A172 (cell line): ENCODE measurements around the gene CRYZL1. TPM values are rescaled to one million over a fixed set of nuclear protein-coding genes. Genes with fewer than 3 reads are reported as not detected.

Experiments
- DNase-seq: peaks from one replicate; pipeline ENCODE4 v3.0.0-alpha.2; 2015; ENCODE audit warnings: low spot score
- total RNA-seq: library from RNA; depleted of rRNA; stranded (reverse); fragments of >200 nt; shearing (Covaris generic); gene quantifications from 2 replicates; pipeline ENCODE4 v1.2.3, GENCODE V29; 2014

The CRYZL1 gene
- total RNA-seq, 1 experiment from 2014 or later: 40.6 TPM

DNA sequence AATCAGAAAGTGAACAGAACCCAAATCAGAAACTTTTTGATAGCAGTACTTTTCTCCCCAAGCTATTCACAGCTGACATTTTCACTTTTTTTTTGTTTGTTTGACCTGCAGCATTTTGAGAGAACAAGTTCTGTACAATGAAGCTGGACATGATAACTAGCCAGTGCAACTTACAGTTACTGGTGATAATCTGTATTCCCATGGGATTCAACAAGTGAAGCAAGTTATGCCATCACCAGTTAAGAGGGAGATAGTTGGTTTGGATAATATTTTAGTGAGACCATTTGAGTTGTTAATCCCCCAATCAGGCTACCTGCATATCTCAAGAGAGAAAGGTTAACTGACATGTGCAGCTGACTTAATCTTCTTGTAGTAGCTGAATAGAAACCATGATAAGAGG, 80.6 kb downstream of the CRYZL1 start:
- no peak for DNase-seq

DNA sequence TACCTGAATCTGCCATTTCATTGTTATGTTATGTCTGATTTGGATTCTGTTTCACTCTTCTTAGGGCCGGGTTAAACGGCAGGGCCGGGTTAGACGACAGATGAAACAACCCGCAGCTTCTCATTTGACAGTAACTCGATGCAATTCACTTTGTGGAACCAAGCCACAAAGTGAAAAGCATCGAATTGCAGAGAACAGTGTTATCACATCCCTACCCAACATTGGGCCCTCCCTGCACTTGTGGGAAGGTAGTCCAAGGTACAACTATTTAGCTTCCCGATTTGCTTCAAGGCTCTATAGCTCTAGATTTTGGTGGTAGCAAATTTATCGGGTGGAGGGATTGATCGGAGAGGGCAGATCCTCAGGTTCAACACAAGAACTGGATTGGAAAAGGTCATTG, 81.7 kb downstream of the CRYZL1 start:
- DNase-seq: no peak

DNA sequence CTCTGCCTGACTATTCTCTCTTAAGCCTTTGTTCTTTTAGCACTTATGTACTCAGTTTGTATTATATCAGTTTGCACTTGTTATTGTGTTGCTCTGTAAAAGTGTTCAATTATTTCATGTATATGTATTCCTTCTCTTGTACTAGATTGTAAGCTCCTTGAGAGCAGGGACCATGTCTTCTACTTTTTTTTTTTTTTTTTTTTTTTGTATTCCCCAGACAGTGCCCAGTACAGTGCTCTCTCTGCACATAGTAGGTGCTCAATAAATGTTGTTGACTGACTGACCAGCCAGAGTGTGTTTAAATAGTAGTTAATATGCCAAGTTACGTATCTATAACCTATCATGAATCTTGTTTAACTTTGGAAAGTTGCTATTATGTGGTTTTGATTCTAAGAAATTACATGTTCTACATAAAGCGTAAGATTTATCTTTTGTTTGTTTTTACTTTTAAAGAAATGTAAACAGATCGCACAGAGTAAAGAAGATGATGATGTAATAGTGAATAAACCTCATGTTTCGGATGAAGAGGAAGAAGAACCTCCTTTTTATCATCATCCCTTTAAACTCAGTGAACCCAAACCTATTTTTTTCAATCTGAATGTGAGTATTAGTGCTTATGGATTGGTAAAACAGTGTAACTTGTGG, 82.6 kb downstream of the CRYZL1 start:
- DNase-seq: no peak

DNA sequence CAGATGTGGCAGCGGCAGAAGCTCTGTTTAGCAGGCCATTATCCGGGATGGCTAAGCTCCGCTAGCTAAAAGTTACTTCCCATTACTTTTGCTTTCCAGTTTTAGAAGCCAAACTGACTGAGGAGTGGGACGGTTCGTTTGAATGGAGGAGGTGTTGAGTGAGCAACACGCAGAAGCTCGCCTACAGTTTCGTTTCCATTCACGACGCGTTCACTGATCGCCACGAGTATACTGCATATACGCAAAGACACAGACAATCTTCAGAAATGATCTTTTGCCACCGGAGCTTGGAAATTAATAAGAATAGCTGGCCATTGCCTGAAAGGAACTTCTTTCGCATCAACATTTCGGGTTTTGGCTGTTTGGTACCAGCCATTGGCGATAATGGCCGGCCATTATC, 84.1 kb downstream of the CRYZL1 start:
- DNase-seq: no peak

DNA sequence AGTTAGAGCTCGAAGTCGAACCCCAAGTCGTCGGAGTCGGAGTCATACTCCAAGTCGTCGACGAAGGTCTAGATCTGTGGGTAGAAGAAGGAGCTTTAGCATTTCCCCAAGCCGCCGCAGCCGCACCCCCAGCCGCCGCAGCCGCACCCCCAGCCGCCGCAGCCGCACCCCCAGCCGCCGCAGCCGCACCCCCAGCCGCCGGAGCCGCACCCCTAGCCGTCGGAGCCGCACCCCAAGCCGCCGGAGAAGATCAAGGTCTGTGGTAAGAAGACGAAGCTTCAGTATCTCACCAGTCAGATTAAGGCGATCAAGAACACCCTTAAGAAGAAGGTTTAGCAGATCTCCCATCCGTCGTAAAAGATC, 86.6 kb downstream of the CRYZL1 start:
- DNase-seq: no peak

DNA sequence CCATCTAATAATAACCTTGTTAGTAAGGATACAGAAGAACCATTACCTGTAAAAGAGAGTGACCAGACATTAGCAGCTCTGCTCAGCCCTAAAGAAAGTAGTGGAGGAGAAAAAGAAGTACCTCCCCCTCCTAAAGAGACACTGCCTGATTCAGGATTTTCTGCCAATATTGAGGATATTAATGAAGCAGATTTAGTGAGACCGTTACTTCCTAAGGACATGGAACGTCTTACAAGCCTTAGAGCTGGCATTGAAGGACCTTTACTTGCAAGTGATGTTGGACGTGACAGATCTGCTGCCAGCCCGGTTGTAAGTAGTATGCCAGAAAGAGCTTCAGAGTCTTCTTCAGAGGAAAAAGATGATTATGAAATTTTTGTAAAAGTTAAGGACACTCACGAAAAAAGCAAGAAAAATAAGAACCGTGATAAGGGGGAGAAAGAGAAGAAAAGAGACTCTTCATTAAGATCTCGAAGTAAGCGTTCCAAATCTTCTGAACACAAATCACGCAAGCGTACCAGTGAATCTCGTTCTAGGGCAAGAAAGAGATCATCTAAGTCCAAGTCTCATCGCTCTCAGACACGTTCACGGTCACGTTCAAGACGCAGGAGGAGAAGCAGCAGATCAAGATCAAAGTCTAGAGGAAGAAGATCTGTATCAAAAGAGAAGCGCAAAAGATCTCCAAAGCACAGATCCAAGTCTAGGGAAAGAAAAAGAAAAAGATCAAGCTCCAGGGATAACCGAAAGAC, 87.1 kb downstream of the CRYZL1 start:
- no peak for DNase-seq

DNA sequence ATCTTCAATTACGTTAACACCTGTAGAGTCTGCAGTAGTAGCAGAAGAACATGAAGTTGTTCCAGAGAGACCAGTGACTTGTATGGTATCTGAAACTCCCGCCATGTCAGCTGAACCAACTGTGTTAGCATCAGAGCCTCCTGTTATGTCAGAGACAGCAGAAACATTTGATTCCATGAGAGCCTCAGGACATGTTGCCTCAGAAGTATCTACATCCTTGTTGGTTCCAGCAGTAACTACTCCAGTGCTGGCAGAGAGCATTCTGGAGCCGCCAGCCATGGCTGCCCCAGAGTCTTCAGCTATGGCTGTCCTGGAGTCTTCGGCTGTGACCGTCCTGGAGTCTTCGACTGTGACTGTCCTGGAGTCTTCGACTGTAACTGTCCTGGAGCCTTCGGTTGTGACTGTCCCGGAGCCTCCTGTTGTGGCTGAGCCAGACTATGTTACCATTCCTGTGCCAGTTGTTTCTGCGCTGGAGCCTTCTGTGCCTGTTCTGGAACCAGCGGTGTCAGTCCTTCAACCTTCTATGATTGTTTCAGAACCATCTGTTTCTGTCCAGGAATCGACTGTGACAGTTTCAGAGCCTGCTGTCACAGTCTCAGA, 88.4 kb downstream of the CRYZL1 start:
- no peak for DNase-seq

DNA sequence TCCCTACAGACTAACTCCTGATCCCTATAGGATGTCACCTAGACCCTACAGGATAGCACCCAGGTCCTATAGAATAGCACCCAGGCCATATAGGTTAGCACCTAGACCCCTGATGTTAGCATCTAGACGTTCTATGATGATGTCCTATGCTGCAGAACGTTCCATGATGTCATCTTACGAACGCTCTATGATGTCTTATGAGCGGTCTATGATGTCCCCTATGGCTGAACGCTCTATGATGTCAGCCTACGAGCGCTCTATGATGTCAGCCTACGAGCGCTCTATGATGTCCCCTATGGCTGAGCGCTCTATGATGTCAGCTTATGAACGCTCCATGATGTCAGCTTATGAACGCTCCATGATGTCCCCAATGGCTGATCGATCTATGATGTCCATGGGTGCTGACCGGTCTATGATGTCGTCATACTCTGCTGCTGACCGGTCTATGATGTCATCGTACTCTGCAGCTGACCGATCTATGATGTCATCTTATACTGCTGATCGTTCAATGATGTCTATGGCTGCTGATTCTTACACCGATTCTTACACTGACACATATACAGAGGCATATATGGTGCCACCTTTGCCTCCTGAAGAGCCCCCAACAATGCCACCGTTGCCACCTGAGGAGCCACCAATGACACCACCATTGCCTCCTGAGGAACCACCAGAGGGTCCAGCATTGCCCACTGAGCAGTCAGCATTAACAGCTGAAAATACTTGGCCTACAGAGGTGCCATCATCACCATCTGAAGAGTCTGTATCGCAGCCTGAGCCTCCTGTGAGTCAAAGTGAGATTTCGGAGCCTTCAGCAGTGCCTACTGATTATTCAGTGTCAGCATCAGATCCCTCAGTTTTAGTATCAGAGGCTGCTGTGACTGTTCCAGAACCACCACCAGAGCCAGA, 89.2 kb downstream of the CRYZL1 start:
- DNase-seq: no peak

DNA sequence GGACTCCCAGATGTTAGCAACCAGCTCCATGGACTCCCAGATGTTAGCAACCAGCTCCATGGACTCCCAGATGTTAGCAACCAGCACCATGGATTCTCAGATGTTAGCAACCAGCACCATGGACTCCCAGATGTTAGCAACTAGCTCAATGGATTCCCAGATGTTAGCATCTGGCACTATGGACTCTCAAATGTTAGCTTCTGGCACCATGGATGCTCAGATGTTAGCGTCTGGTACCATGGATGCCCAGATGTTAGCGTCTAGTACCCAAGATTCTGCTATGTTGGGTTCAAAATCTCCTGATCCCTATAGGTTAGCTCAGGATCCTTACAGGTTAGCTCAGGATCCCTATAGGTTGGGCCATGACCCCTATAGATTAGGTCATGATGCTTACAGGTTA, 89.9 kb downstream of the CRYZL1 start:
- no peak for DNase-seq

DNA sequence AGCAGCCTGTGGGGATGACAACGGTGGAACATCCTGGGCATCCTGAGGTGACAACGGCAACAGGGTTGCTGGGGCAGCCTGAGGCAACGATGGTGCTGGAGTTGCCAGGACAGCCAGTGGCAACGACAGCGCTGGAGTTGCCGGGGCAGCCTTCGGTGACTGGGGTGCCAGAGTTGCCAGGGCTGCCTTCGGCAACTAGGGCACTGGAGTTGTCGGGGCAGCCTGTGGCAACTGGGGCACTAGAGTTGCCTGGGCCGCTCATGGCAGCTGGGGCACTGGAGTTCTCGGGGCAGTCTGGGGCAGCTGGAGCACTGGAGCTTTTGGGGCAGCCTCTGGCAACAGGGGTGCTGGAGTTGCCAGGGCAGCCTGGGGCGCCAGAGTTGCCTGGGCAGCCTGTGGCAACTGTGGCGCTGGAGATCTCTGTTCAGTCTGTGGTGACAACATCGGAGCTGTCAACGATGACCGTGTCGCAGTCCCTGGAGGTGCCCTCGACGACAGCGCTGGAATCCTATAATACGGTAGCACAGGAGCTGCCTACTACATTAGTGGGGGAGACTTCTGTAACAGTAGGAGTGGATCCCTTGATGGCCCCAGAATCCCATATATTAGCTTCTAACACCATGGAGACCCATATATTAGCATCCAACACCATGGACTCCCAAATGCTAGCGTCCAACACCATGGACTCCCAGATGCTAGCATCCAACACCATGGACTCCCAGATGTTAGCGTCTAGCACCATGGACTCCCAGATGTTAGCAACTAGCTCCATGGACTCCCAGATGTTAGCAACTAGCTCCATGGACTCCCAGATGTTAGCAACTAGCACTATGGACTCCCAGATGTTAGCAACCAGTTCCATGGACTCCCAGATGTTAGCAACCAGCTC, 90.5 kb downstream of the CRYZL1 start:
- DNase-seq: no peak

DNA sequence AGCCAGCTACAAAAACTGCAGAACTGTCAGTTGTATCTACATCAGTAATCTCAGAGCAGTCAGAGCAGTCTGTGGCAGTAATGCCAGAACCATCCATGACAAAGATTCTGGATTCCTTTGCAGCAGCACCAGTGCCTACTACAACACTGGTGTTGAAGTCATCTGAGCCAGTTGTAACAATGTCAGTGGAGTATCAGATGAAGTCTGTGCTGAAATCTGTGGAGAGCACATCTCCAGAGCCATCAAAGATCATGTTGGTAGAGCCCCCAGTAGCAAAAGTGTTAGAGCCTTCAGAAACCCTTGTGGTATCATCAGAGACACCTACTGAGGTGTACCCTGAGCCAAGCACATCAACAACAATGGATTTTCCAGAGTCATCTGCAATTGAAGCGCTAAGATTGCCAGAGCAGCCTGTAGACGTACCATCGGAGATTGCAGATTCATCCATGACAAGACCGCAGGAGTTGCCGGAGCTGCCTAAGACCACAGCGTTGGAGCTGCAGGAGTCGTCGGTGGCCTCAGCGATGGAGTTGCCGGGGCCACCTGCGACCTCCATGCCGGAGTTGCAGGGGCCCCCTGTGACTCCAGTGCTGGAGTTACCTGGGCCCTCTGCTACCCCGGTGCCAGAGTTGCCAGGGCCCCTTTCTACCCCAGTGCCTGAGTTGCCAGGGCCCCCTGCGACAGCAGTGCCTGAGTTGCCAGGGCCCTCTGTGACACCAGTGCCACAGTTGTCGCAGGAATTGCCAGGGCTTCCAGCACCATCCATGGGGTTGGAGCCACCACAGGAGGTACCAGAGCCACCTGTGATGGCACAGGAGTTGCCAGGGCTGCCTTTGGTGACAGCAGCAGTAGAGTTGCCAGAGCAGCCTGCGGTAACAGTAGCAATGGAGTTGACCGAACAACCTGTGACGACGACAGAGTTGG, 91.4 kb downstream of the CRYZL1 start:
- no peak for DNase-seq

DNA sequence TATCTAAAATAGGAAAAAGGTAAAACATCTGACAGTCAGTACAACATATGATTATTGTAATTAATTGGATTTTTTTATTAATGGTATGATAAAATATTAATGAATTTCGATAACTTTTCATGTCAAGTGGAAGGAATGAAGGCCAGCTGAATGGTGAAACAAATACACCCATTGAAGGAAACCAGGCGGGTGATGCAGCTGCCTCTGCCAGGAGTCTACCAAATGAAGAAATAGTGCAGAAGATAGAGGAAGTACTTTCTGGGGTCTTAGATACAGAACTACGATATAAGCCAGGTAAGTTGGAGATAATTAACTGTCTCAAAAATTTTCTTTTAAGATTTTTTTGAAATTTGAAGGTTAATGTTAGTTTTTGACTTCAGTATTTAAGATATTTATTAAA, 95.5 kb downstream of the CRYZL1 start:
- no peak for DNase-seq

DNA sequence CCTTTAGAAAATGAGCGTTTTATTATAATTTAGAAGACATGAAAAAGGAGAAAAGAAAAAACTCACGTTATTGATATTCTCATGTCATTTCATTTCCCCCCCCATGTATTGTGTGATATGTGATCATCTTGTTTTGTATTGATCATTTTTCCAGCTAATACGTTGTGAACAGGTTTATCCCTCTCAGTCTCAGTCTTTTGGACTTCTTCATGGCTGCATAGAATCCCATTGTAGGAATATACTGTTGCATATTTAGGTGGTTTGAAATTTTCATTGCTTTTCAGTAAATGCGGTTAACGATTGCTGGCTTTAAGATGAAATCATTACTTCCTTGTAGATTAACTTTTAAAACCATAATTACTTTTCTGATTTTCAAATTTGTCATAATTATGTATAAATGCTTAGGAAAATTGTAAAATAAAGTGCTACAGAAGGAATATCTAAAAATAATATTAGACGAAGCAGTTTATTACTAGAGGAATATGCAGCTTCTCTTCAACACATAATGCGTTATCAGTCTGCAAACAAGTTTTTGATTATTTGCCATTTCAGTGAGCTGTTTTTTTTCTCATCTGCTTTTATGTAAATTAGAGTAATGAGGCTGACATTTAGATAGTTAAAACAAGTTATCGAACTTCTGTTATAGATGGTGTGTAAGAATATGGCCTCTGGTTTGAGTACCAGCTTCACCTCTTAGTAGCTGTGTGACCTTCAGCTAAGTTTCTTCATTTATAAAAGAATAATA, 96.9 kb downstream of the CRYZL1 start:
- DNase-seq: no peak

DNA sequence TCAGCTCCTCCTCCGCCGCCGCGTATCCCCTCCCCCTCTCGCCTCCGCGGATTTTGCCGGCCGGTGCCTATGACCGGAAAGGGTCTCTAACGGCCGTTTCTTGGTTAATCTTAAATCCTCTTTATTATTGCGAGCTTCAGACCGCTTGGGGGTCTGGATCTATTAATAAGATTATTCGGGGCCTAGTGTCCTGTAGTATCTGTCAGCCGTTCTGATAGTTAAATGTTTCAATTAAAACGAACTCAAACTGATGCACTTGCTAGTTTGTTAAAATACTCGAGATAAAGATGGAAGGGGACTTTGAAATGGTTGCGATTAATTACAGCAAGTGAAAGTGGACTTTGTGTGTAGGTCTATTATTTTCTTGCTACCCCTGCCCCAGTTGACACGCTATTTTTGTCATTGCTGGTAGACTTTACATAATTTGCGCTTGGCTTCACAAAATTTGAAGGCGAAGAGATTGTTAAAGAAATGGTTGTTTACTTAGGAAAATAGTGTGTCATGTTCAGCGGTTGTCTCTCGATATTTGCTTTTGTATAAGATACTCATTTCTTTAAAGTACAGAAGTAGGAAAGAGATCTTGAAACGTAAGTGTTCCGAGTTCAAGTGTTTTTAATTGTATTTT, 97.9 kb downstream of the CRYZL1 start:
- DNase-seq: no peak

DNA sequence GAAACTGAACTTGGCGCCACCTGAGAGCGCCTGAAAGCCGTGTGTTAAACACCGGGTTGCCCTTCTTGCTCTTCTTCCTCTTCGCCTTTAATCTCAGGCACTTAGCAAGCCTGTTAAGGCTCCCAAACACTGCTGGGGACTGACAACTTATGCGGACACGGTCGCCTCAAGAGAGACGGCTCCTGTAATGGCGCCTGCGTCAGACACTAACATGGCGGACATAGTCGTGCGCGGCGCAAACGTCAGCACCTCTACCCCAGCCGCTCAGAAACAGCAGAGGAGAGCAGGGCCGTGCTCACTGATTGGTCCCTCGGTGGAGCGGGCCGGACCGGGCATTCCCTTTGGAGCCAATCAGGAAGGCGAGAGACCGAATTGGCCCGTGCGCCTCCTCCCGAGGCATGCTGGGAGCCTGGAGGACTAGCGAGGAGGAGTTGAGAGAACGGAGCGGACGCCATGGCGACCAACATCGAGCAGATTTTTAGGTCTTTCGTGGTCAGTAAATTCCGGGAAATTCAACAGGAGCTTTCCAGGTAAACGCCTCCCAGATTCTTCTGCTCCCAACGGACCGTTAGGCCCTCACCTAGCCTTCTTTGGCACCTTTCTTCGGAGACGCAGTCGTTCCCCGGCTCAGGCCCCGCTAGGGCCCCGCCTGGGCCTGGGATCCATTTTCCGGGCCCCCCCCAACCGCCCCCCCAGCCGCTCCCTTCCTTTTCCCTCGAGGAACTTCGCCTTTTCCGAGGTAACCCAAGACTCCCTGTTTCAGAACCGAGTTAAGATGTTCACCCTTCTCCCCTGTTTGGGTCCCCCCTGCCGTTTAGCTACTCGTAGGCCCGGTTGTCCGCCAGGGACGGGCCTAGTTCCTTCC, 98.7 kb downstream of the CRYZL1 start, which contains the start of gene SON:
Gene SON (plus strand): TSS at position 399 of the 865 bp plus-strand sequence. CDS start 55 bp downstream, at position 454.
- peak; percentile 100 for DNase-seq

DNA sequence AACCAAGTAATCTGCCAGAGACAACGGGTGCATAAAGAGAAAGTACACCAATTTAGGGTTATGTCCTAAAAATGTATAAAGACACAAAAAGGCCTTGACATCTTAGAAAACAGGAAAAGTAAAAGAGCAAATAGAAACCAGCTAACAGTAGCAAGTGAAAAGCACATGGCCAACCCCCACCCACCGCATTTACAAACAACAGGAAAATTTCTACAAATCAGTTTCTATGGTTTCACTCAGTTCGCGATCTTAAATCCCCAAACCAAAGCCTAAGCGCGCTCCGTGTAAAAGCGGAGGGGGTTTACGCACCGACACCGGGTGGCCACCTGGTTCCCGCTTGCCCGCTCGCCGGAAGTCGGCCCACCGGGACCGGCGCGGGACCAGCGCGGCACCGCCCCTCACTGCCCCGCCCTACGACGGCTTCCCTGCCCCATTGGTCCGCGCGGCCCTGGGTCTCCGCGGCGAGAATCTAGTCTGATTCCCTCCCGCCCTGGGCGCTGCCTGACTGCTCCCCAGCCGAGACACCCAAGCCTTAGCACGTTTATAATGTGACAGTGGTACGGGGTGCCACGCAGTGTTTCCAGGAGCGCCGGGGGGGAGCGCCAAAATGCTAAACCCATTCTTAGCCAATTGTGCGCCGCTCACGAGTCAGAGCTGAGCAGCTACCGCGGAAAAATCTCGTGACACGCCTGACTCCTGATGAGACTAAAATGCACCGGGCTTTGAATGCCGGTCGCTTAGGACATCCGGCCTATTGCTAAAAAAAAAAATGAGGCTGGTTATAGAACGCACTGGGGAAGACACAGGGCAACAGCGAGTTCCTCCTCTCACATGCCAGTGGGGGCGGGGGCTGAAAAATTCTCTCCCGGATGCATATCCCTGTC, 99.5 kb downstream of the CRYZL1 start, which contains the start of gene GART:
Gene GART (minus strand): TSS at position 362 of the 884 bp plus-strand sequence. CDS start 2,802 bp downstream, outside the sequence.
- peak; percentile 83 for DNase-seq
